Adipocyte (in vitro differentiated cells): Measurements from ENCODE around the gene GALNT17.

Experiments used
- DNase-seq: peaks from one replicate; pipeline ENCODE4 v3.0.0-alpha.2; 2015; ENCODE audit warnings: low read depth
- H3K27me3 ChIP-seq: replicated peaks from 2 replicates; pipeline ENCODE4 v1.7.0; 2013; ENCODE audit warnings: mild to moderate bottlenecking, low read length, moderate library complexity; ENCODE audit not compliant: control insufficient read depth, insufficient read depth
- H3K36me3 ChIP-seq: 2 replicates; pipeline ENCODE4 v1.7.0; 2013; ENCODE audit warnings: low read length, mild to moderate bottlenecking, moderate library complexity; ENCODE audit not compliant: control insufficient read depth, insufficient read depth, severe bottlenecking
- H3K4me1 ChIP-seq: 2 replicates; pipeline ENCODE4 v1.7.0; 2013; ENCODE audit warnings: mild to moderate bottlenecking, low read length, moderate library complexity; ENCODE audit not compliant: control insufficient read depth, insufficient read depth
- H3K4me3 ChIP-seq: 2 replicates; pipeline ENCODE4 v1.7.0; 2013; ENCODE audit warnings: mild to moderate bottlenecking, low read length, moderate library complexity
- H3K9ac ChIP-seq: 2 replicates; pipeline ENCODE4 v1.7.0; 2013; ENCODE audit warnings: mild to moderate bottlenecking, low read length, moderate library complexity
- H3K9me3 ChIP-seq: 2 replicates; pipeline ENCODE4 v1.7.0; 2013; ENCODE audit warnings: mild to moderate bottlenecking, low read length, moderate library complexity; ENCODE audit not compliant: control insufficient read depth

Gene GALNT17

GRCh38 chr7:71705901-71706596, 574.1 kb downstream of the GALNT17 start:
- H3K4me1 ChIP-seq, result no peaks in the 10 kb centered on the region
- no peak overlapping the region for H3K9ac ChIP-seq
- DNase-seq, result no peak
- H3K27me3 ChIP-seq, result no peaks in the 10 kb centered on the region
- H3K9me3 ChIP-seq, result peaks cover 12% of the 10 kb centered on the region
- H3K4me3 ChIP-seq, result no peak overlapping the region
- no peaks in the 10 kb centered on the region for H3K36me3 ChIP-seq

DNA sequence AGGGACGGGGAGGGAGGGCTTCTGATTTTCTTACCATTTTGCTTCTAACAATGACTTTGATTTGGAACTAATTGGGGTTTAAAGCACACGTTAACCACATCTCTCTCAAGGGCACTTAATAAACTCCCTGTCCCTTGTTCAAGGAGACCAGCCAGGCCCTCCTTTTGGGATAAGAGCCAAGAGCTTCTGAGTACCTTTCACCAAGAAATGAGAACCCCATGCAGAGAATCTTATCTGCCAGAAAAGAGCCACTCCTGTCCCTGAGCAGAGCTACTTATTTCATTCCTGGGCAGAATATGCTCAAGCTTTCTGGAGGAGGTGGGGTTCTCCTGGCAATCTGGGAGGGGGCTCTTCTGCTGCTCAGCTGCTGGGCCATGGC, 574.6 kb downstream of the GALNT17 start:
- Histone ChIP-seq H3K9me3 (peaks cover 12% of the 10 kb centered on the region), H3K9ac (no peak overlapping the region), H3K36me3 (no peaks in the 10 kb centered on the region), H3K27me3 (peaks cover 4% of the 10 kb centered on the region), H3K4me3 (no peak overlapping the region), H3K4me1 (no peaks in the 10 kb centered on the region)
- DNase-seq, result no peak

DNA sequence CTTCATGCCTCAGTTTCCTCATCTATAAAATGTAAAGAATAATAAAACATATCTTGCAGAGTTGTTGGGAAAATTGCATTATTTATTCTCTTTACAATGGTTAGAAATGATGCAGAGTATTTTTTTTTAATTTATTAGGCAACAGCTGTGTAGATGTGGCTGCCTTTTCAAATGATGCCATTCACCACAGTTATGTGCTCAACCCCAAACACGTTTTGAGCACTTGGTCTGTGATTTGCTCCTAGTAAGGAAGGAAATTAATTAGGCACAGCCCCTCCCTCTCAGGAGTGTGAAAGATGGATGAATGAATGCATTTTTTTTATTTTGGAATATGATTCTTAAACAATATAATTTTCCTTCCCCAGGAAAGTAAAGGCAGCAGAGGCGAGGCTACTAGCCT, 575.1 kb downstream of the GALNT17 start:
- Histone ChIP-seq H3K9me3 (peaks cover 12% of the 10 kb centered on the region), H3K9ac (no peak overlapping the region), H3K27me3 (peaks cover 5% of the 10 kb centered on the region), H3K4me1 (no peaks in the 10 kb centered on the region), H3K4me3 (no peak overlapping the region), H3K36me3 (no peaks in the 10 kb centered on the region)
- no peak for DNase-seq

DNA sequence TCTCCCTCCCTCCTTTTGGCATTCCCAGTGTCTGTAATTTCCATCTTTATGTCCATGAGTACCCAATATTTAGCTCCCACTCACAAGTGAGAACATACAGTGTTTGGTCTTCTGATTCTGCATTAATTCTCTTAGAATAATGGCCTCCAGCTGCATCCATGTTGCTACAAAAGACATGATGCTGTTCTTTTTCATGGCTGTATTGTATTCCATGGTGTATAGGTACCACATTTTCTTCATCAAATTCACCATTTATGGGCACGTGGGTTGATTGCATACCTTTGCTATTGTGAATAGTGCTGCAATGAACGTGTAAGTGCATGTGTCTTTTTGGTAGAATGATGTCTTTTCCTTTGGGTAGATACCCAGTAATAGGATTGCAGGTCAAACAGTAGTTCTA, 576.8 kb downstream of the GALNT17 start:
- Histone ChIP-seq H3K4me1 (no peaks in the 10 kb centered on the region), H3K27me3 (peaks cover 13% of the 10 kb centered on the region), H3K9me3 (peaks cover 12% of the 10 kb centered on the region), H3K36me3 (no peaks in the 10 kb centered on the region), H3K9ac (no peak overlapping the region), H3K4me3 (no peak overlapping the region)
- no peak for DNase-seq

GRCh38 chr7:71710442-71710841, 578.5 kb downstream of the GALNT17 start:
- Histone ChIP-seq H3K4me3 (no peak overlapping the region), H3K27me3 (peaks cover 13% of the 10 kb centered on the region), H3K4me1 (no peaks in the 10 kb centered on the region), H3K9me3 (peaks cover 12% of the 10 kb centered on the region), H3K36me3 (no peaks in the 10 kb centered on the region), H3K9ac (no peak overlapping the region)
- no peak for DNase-seq

- H3K4me1 ChIP-seq, result no peaks in the 10 kb centered on the region
- no peak overlapping the region for H3K4me3 ChIP-seq
- H3K27me3 ChIP-seq, result peaks cover 13% of the 10 kb centered on the region
- H3K9me3 ChIP-seq, result peaks cover 2% of the 10 kb centered on the region
- H3K9ac ChIP-seq, result no peak overlapping the region
- no peak for DNase-seq
- H3K36me3 ChIP-seq, result no peaks in the 10 kb centered on the region
These were observed 580.8 kb downstream of the GALNT17 start for GRCh38 chr7:71712653-71713180.

- DNase-seq, result no peak
- Histone ChIP-seq H3K27me3 (peaks cover 8% of the 10 kb centered on the region), H3K4me1 (no peaks in the 10 kb centered on the region), H3K9me3 (no peaks in the 10 kb centered on the region), H3K4me3 (no peak overlapping the region), H3K9ac (no peak overlapping the region), H3K36me3 (no peaks in the 10 kb centered on the region)
These were observed 584.7 kb downstream of the GALNT17 start for GRCh38 chr7:71716690-71717089.

DNA sequence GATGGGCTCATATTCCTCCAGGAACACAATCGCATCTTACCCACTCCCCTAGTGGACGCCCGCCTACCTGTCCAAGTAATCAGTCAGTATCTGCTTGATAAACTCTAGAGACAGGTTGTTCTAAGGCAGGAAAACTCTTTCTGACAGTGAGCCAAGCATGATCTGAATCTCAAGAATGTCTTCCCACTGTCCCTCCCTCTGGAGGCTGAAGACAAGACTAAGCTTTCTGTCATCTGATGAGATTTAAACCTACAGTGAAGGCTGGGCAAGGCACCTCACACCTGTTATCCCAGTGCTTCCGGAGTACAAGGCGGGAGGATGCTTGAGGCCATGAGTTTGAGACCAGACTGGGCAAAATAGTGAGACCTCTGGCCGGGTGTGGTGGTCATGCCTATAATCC, 586.6 kb downstream of the GALNT17 start:
- no peaks in the 10 kb centered on the region for H3K36me3 ChIP-seq

DNA sequence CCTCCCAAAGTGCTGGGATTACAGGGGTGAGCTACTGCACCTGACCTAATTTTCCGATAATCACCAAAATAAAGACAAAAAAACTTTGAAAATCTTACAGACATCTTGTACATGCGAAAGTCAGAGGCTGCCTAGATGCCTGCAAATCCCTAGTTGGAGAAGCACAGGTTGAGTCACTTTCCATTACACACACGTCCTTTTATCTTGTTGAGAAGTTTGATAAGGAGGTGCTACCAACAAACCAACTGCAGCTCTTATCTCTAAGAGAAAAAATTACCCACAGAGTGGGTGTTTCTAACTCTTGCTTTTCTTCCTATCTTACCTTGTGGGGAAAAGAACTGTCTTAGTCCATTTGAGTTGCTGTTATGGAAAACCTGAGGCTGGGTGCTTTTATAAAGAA, 589.8 kb downstream of the GALNT17 start:
- no peak for DNase-seq
- Histone ChIP-seq H3K4me1 (no peaks in the 10 kb centered on the region), H3K36me3 (no peaks in the 10 kb centered on the region), H3K9me3 (no peaks in the 10 kb centered on the region), H3K9ac (no peak overlapping the region), H3K4me3 (no peak overlapping the region), H3K27me3 (peaks cover 4% of the 10 kb centered on the region)

More for the DNA sequence above, 586.6 kb downstream of the GALNT17 start:
- no peak overlapping the region for H3K9ac ChIP-seq
- H3K4me1 ChIP-seq, result no peaks in the 10 kb centered on the region
- no peak for DNase-seq
- H3K27me3 ChIP-seq, result no peaks in the 10 kb centered on the region
- H3K4me3 ChIP-seq, result no peak overlapping the region
- no peaks in the 10 kb centered on the region for H3K9me3 ChIP-seq

GRCh38 chr7:71723859-71724258, 591.9 kb downstream of the GALNT17 start:
- Histone ChIP-seq H3K27me3 (peaks cover 4% of the 10 kb centered on the region), H3K9ac (no peak overlapping the region), H3K36me3 (no peaks in the 10 kb centered on the region), H3K4me1 (no peaks in the 10 kb centered on the region), H3K9me3 (no peaks in the 10 kb centered on the region), H3K4me3 (no peak overlapping the region)
- no peak for DNase-seq

DNA sequence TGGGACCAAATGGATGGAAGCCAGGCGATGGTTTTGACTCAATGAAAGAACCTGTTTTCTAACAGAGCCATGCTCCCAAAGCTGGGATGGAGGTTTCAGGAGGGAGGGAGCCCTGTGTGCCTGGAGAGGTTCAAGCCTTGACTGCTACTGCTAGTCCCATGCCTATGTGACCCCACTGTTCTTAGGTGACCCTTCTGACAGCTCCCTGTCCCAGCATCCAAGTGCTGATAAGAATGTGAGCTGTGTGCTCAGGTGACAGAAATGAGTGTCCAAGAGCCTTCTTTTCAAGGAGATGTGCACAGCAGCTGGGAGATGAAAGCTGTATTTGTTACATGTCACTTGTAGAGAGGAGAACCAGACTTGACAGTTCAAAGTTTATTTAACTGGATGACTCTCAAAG, 595.4 kb downstream of the GALNT17 start:
- no peaks in the 10 kb centered on the region for H3K36me3 ChIP-seq
- H3K4me1 ChIP-seq, result no peaks in the 10 kb centered on the region
- no peak overlapping the region for H3K9ac ChIP-seq
- peaks cover 4% of the 10 kb centered on the region for H3K9me3 ChIP-seq
- DNase-seq, result no peak
- no peak overlapping the region for H3K4me3 ChIP-seq
- peaks cover 4% of the 10 kb centered on the region for H3K27me3 ChIP-seq

GRCh38 chr7:71731740-71732139, 599.8 kb downstream of the GALNT17 start:
- Histone ChIP-seq H3K36me3 (no peaks in the 10 kb centered on the region), H3K9ac (no peak overlapping the region), H3K9me3 (peaks cover 4% of the 10 kb centered on the region), H3K4me3 (no peak overlapping the region), H3K27me3 (no peaks in the 10 kb centered on the region), H3K4me1 (no peaks in the 10 kb centered on the region)
- DNase-seq, result no peak
